ENCODE results near the gene SLC16A10.

DNA sequence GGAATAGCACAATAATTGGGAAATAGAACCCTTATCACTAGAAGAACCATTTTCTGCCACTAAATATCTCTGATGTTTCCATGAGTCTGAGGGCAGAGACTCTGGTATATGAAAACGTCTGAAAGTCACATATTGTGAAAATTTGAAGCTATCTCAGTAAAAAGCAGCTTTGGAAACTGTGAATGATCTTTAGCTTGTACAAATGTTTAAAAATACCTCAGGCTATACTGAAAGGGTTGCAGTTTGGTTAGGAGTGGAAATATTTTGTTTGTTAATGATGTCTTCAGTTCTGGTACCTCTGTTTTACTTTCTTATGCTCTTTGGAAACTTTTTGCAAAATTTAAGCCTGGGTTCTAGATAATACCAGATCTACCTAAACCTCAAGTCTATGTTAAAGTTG, 135.0 kb downstream of the SLC16A10 start:
- TF ChIP-seq, protein P1, sequence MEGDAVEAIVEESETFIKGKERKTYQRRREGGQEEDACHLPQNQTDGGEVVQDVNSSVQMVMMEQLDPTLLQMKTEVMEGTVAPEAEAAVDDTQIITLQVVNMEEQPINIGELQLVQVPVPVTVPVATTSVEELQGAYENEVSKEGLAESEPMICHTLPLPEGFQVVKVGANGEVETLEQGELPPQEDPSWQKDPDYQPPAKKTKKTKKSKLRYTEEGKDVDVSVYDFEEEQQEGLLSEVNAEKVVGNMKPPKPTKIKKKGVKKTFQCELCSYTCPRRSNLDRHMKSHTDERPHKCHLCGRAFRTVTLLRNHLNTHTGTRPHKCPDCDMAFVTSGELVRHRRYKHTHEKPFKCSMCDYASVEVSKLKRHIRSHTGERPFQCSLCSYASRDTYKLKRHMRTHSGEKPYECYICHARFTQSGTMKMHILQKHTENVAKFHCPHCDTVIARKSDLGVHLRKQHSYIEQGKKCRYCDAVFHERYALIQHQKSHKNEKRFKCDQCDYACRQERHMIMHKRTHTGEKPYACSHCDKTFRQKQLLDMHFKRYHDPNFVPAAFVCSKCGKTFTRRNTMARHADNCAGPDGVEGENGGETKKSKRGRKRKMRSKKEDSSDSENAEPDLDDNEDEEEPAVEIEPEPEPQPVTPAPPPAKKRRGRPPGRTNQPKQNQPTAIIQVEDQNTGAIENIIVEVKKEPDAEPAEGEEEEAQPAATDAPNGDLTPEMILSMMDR (conservative IDR thresholded peaks at IDR 0.05; ENCODE audit: low read depth in 2 of 2): no peak
- TF ChIP-seq ZNF331 (CRISPR knock-in tag; IDR thresholded peaks at IDR 0.05; ENCODE audit: low read depth): no peak
- TF ChIP-seq POLR2AphosphoS5 (IDR thresholded peaks at IDR 0.05; ENCODE audit: low read depth): no peak

Measured in GM23338 (cell line).